Activated CD4-positive, alpha-beta T cell treated with anti-CD3 and anti-CD28 coated beads, Interleukin-2, Interleukin-6, amounts not matched to agents 100 ng/mL and 50 ng/mL, durations not matched to agents 16 hours and 8 hours (primary cell): Measurements from ENCODE around the gene RGS14.
"Not testable (repeated sequence)": the region's sequence is repeated elsewhere in the genome, so short reads cannot be mapped to it uniquely, and the experiment has no call there.

Experiments used
- DNase-seq: peaks from one replicate; pipeline ENCODE4 v3.0.0-alpha.2; 2020

Gene RGS14

DNA sequence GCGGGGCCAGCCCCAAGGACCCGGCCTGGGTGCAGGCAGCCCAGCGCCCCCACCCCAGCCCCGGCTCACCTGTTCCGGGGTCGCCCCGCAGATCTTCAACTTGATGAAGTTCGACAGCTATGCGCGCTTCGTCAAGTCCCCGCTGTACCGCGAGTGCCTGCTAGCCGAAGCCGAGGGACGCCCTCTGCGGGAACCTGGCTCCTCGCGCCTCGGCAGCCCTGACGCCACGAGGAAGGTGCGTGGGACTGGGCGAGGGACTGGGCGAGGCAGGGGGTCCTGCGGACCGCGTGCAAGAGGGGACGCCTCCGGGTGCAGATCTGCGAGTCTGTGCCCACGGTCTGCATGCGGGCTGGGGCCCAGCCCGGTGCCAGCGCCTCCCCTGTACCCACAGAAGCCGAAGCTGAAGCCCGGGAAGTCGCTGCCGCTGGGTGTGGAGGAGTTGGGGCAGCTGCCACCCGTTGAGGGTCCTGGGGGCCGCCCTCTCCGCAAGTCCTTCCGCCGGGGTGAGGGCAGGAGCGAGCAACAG is 9.7 kb downstream of the RGS14 start:
- DNase-seq, result no peak

DNA sequence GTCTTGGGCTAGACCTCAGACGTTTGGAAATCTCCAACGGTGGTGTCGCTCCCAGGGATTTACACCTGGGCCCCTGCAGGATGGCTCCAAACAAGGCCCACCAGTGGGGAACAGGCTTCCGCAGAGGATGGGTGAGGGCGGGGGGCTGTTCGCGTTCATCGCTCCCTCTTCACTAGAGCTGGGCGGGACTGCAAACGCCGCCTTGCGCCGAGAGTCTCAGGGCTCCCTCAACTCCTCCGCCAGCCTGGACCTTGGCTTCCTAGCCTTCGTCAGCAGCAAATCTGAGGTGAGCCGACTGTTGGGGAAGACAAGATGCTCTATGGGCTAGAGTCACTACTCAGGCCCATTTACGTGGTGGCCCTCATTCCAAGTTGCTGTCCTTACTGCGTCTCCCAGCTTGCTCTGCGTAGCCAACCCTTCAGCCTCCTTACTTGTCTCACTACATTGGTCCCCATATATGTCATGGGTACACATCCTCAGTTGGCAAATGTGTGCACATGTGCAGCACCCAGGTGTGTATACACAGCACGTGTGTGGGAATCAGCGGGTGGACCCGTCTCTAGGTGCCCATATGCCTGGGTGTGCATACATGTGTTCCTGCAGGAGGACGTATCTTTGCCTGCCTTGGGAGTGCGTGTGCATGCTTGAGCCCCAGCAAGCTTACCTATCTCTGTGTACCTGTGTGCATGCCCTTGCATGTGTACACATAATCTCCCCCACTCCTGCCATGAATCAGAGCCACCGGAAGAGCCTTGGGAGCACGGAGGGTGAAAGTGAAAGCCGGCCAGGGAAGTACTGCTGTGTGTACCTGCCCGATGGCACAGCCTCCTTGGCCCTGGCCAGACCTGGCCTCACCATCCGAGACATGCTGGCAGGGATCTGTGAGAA is 10.5 kb downstream of the RGS14 start:
- DNase-seq, result no peak

DNA sequence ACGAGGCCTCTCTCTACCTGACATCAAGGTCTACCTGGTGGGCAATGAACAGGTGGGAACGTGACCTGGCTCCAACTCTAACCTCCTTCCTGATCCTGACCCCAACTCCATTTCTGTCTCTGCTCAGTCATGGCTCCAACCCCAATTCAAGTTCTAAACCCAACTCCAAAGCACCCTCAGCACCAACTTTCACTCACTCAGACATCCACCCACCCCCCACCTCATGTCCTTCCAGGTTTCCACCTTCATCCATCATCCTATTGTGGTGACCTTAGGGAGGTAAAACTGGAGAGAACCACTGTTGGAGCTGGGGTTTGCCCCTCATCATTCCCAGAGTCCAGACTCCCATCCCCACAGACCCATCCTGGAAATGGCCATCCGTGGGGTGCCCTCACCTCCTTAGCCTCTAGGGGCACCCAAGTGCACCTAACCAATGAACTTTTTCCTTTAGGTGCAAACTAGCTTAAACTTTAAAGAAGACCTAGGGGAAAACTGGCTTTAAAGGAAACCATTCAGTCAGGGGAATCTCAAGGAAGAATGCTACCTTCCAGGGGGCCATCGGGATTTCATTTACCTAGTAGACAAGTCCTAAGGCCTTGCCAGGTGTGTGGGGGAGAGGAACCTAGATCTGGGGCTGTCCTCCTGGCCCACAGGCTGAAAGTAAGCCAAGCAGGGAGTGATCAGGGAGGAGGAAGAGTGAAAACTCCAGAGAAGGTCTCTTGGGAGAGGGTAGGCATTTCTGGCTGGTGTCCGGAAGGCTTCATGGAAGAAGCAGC is 11.3 kb downstream of the RGS14 start:
- peak; percentile 45 for DNase-seq

DNA sequence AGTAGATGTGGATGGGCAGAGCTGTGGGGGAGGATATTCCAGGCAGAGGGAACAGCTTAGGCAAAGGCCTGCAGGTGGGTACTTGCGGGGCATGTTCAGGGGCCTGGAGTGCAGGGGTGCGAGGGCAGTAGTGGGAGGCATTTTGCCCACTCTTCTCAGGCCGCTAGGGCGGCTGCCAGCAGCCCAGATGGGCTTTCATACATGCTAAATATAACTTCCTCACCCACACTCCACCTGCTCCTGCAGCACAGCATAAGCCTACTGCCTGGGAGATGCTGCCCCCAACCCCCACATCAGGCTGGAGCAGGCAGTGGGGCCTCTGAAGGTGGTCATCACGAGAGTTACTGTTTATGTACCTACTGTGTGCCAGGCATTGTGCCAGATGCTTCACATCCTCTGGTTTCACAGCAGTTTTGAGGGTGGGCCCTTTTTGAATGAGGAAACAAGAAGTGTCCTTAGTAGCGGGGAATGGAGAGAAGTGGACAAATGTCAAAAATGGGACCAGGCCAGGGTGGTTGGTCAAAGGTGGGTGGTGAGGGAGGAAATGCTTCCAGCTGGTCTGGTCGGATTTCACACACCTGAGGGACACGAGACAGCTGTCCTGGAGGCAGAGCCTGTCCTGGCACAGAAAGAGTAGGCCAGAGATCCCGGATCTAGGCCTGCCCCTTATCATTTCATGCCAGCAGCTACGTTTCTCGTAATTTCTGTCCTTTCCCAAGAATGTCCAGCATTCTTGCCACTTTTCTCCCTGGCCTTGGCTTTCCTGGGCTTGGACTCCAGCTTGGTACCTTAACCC is 12.1 kb downstream of the RGS14 start:
- DNase-seq, result no peak

DNA sequence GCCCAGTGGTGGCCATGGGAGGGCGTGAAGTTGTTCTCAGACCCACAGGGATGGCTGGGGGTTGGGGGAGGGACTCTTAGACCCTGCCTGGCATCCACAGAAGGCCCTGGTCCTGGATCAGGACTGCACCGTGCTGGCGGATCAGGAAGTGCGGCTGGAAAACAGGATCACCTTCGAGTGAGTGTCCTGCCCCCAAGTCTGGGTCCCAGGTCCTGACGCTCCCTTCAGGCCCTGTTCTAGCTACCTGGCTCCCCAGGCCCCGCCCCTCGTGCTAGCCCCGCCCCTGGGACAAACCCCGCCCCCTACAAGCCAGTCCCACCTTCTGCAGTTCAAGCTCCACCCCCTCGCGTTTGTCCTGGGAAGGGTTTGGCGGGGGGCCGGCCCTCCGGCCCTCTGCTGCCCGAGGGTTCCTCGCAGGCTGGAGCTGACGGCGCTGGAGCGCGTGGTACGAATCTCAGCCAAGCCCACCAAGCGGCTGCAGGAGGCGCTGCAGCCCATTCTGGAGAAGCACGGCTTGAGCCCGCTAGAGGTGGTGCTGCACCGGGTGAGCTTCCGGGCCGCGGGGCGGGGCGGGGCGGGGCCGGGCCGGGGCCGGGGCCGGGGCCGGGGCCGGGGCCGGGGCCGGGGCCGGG is 12.9 kb downstream of the RGS14 start:
- peak; percentile 72 for DNase-seq

DNA sequence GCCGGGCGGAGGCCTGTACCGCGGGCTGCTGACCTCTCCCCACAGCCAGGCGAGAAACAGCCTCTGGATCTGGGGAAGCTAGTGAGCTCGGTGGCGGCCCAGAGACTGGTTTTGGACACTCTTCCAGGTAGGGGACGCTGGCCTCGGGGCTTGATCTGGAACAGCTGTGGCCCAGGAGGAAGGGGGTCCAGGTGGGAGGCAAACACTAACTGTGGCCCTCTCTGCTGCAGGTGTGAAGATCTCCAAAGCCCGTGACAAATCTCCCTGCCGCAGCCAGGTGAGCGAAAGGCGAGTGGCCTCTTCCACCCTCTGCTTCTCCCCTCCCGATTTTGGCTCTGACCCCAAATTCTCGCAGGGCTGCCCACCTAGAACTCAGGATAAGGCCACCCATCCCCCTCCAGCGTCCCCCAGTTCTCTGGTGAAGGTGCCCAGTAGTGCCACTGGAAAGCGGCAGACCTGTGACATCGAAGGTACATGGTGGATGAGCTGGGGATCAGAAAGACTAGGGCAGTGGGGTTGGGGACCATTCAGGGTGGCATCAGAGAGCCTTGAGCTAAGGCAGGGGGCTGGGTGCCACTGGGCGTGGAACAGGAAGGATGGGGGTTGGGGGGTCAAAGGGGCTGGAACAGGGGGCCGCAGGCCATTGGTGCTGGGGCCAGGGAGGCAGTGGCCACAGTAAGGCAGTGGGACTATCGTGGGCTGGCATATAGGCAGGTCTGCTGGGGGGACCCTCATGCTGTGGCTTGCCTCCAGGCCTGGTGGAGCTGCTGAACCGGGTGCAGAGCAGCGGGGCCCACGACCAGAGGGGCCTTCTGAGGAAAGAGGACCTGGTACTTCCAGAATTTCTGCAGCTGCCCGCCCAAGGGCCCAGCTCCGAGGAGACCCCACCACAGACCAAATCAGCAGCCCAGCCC is 13.7 kb downstream of the RGS14 start:
- no peak for DNase-seq

DNA sequence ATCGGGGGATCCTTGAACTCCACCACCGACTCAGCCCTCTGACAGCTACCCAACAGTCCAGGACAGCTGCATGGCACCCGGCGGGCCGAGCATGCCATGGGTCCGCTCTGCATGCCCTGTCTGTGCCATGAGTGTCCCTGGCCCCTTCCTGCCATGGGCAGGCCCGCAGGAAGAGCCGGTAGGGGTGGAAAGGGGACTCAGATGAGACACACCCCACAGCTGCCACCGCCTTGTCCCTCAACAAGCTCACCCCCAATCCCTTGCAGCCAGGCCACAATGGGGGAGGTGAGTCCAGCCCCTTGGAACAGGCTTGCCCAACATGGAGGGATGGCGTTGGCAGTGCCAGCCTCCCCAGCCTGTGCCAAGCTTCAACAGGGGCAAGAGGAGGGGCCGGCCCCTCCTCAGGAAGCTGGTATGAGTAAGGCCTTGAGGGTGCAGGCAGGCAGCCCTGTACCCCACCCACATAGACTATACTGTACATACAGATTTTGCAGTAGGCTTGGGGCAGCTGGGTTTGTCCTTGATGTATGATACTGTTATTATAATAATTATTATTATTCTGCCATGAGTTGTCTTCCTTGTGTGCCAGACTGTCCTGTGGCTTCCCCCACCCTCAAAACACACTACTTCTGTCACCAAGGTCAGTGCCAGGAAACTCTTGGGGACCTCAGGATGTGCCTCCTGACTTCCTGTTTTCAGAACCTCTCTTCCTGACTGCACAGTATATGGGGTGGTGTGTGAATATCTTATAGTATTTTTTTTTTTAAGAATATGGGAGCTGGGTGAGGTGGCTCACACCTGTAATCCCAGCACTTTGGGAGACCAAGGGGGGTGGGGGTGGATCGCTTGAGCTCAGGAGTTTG is 14.5 kb downstream of the RGS14 start:
- peak; percentile 68 for DNase-seq

DNA sequence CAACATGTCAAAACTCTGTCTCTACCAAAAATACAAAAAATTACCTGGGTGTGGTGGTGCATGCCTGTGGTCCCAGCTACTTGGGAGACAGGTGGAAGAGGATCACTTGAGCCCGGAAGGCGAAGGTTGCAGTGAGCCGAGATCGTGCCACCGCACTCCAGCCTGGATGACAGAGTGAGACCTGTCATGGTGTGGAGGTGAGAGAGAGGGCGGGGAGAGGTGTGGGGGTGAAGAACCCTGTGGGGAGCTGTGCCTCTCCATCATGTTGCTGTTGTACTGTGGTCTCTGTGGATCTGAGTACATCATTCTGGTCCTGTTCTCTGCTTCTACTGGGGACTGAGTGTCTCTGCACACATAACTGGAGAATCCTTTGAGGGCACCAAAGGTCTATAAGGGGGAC is 15.2 kb downstream of the RGS14 start:
- no peak for DNase-seq

DNA sequence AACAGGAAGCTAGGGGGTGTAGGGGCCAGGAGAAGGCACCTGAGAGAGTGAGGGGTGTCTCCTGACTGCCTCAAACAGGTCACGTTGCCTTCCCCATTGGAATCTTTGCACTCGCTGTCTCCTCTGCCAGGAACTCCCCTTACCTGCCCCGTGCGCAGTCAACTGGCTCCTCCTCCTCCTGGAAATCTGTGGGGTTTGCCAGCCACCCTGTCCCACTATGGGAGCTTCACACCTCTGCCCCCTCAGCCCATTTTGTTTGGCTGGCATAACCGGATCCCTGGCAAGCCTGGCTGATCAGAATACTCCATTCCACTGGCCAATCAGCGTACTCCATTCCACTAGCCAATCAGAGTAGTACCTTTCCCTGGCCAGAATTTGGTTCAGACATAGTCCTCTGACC is 16.1 kb downstream of the RGS14 start:
- no peak for DNase-seq

DNA sequence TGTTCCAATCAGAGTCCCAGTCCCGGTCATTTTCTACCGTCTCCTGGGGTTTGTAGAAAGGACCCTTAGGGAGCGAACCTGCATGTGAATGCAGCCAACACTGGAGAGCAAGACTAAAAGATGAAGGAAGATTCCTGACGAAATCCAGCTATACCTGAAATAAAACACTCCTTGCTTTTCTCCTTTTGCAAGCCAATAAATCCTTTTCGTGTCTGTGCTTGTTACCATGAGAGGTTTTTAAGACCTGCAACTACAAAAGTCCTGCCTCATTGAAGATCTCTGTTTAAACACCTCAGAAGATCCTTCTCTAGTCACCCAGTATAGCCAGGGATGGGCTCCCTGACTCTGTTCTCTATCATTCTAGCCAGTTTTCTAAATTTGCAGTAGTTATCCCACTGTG is 16.5 kb downstream of the RGS14 start:
- DNase-seq, result no peak

DNA sequence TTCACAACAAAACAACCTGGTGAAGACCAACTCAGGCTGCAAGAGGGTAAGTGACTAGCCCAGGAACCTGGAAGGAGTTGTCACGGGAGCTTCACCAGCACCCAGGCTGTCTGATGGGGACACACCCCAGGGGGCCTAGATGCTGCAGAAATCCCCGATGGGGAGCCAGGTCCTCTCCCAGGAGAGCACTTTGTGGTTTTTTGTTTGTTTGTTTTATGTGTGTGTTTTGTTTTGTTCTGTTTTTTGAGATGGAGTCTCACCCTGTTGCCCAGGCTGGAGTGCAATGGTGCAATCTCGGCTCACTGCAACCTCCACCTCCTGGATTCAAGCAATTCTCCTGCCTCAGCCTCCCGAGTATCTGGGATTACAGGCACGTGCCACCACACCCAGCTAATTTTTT is 17.8 kb downstream of the RGS14 start:
- not testable (repeated sequence) for DNase-seq

DNA sequence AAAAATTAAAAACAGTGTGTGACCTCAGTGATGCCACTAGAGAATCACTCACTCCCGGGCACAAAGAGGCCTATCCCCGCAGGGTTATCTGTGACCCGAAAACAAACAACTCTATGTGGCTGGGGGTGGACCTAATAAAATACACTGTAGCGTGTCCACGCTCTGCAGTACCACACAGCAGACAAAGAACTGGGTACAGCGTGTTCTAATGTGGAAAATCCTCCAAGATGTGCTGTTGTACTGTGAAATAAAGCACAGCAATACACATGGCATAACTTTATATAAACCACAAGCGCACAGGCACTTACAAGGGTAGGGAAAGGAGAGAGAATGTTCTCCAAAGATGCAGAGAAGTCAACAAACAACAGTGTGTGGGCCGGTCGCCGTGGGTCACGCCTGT is 18.4 kb downstream of the RGS14 start:
- DNase-seq, result no peak

DNA sequence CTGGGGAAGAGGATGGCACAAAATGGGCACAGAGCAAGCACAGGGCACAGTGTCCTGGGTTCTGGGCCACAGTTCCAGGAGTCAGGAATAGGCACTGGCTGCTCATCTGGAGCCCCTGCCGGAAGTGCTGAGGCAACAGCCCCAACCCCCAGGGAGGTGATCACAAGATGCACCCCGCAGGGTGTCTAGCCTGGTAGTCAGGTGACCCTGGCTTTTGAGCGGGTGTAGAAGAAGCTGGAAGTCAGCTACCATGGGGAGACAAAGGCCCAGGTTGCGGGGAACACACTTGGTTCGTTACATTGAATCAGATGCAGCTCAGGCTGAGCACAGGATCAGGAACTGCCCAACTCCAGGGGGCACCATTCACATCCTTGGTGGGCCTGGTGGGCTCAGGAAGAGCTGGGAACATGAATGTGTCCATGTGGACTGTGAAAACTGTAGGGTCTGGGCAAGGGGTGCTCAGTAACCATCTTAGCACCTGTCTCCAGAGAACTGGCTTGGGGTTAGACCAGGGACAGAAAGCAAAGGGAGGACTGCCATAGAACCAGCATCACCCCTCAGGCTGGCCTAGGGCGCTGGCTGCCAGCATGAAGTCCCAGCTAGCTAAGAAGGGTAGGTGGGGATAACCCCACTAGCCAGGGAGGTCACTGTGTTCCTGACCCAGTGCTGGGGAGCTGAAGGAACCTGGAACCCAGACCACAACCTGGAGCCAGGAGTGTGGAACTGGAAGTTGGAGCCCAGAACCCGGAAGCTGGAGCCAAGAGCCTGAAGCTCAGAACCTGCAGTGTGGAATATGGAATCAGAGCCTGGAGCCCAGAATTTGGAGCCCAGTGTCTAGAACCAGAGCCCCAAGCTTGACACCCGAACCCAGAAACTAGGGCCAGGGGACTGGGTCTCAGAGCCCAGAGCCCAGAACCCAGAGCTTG is 20.4 kb downstream of the RGS14 start:
- DNase-seq, result no peak

DNA sequence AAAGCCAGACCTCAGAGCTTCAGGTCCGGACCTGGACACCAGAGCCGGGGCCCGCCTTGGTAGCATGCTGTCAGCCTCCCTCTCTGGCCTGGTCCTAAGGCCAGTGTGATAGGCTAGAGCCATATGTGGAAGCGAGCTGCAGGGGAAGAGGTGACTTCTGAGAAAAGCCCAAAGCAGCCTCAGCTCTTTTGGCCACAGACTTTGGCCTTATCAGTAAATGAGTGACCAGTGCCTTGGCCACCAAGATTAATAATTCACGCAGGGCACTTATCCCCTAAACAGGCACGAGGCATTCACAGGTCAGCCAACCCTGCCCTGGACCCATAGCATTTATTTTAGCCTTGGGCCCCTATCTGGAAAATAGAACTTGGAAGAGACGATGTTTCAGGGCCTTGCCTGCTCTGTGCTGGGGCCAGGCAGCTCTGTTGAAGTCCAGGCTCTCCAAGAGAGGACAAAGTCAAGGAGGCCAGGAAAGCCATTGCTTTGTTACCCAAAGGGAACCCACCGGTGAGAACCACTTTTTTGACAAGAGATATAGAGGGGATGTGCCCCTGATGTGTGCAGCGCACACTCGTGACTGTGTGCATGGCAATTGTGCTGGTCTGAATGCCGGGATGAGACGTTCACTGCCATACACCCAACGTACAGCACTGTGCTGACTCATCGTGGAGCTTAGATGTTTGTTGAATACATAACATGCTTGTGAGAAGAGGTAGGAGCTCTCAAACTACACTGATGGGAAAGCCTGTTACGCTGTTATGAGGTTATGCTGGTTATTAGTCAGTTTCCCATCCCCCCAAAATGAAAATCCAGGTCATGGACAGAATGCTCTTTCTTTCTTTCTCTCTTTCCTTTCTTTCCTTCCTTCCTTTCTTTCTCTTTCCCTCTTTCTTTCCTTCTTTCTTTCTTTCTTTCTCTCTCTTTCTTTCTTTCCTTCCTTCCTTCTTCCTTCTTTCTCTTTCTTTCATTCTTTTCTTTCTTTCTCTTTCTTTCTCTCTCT is 21.5 kb downstream of the RGS14 start:
- DNase-seq, result peak; percentile 65

DNA sequence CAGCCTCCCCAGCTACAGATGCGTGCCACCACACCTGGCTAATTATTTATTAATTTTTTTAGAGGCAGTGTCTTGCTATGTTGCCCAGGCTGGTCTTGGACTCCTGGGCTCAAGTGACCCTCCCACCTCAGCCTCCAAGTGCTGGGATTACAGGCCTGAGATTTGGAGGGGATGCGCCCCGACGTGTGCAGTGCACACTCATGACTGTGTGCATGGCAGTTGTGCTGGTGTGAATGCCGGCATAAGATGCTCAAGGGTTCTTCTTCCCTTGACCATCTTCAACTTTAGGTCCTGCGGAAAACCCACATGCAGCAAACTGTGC is 23.0 kb downstream of the RGS14 start:
- no peak for DNase-seq

DNA sequence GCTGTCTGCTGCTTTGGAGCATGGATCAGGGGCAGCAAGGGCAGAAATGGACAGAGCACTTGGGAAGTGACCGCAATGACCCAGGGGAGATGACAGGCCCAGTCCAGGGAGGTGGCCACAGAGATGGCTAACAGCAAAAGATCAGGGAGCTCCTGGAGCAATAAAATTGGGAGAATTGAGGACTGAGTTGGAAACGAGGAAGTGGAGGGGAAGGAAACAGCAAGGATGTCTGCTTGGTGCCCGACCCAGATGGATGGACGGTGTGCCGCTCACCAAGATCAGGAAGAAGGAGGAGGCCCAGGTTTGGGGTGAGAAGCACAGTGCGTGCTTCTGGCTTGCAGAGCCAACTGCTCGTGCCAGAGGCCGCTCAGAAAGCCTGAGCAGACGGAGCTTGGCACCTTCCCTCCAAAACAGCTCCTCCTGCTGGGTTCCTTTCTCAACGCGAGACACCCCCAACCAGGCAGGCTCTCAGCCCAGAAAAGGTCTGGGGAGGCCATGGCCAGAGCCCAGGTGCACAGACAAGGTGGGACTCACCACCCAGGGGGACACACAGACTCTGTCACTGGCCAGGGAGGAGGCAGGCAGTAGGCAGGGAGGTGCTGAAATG is 24.8 kb downstream of the RGS14 start:
- no peak for DNase-seq

DNA sequence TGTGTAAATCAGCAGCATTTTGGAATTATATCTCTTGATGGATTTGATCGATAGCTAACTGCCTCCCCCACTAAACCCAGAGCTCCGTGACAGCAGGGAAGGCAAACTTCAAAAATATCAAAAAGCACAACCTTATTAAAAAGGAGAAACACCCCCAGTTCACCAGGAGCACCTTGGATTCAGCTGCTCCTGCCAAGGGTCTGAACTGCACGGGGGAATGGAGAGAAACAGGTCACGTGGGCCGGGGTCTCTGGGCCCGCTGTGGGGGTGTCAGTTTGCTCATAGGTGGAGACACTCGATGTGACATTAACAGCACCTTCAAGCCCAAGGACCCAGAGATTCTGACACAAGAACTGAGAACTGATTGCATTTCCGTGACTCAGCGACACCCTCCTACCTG is 25.5 kb downstream of the RGS14 start:
- DNase-seq, result no peak

DNA sequence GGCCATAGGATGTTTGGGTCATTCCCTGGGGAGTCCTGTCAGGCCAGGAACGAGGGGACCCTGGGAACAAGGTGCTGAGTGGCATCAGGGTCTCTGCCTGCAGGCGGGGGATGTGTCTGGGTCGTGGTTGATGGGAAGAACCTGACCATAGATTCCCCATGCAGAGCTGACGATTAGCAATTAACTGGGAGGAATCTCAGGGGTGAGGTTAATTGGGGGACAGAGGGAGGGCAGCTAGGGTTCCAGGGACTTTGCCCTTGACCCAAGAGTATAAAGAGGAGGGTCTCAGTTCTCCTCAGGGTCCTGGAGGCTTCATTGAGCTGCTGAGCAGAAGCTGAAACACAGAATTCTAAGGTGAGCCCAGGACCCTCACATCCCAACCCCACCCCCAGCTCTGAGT is 26.4 kb downstream of the RGS14 start, which contains the start of gene SLC34A1:
Gene SLC34A1, plus strand, starts transcription at position 301 of the 400 bp plus-strand sequence. CDS start 1,308 bp downstream, outside the sequence.
- no peak for DNase-seq
